HG03139 (cell line): Measurements from ENCODE around the gene MED12L.

Source experiments
- ATAC-seq: cut with Tn5 transposase; IDR thresholded peaks from one replicate; pipeline ENCODE4 v1.9.1; 2021; ENCODE audit not compliant: unreplicated experiment

Gene MED12L

DNA sequence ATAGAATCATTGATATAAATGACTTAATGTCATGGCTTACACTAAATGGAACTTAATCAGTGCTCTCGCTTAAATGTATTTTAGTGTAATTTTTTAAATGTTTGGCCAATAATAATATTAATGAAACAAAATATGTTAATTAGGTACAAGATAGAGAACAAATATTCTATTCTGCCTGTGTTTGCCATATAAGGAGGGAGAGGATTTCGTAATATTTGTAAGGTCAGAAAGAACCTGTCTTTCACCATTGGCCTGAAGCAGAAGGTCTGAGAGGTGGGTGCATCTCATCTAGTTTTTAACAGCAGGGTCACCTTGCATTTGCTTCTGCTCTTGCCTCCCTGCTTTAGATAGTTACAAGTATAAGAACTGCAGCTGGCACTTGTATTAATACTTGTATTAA is 228.7 kb downstream of the MED12L start:
- no peak for ATAC-seq

DNA sequence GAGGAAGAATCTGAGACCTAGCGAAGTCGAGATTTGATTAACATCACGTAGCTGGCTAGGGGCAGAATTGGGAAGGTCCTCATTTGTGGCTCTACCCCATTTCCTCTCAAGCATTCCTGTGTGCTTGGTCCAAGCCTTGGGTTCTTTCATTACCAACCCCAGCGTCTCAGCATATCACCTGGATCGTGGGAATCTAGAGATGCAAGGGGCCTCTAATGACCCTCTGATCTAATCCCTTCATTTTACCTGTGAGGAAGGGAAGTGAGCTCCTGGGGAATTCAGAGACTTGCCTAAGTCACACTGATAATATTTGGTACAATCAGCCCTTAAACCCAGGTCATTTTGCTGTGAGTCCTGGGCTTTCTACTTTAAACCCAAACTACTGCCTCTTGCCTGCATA is 229.1 kb downstream of the MED12L start:
- ATAC-seq, result no peak

DNA sequence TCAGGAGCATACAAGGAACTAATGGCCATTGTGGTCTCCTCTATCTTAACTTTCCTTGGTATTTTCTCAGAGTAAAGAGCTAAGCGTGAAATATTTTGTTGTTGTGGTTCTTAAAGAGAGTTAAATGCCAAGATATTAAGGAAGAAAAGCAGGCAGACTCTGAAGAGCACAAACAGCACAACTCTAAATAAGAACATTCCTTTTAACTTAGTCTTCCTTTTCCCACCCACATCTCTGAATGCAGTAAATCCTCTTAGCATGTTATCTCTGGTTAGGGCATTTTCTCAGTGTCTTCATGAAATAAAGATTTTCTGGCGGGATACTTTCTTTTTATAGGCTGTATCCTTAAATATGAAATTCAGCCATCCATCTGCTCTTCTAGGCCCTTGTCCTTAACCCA is 229.7 kb downstream of the MED12L start:
- no peak for ATAC-seq

DNA sequence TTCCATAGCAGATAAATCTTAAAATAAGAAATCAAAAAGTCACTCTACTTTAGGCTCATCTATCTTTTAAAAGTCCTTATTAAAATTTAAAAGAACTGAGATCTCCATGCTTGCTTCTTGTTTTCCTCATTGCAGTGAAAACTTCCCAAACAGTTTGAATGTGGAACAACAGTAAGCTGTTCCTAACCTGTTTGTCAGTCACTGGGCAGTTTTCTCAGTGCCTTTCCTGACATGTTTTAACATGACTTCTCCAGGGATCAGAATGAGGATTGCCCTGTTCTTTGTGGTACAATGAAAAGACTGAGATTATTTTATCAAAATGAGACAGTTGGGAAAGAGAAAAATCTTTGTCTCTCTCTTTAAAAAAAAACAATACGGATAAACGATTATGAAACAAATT is 230.4 kb downstream of the MED12L start:
- ATAC-seq, result no peak

DNA sequence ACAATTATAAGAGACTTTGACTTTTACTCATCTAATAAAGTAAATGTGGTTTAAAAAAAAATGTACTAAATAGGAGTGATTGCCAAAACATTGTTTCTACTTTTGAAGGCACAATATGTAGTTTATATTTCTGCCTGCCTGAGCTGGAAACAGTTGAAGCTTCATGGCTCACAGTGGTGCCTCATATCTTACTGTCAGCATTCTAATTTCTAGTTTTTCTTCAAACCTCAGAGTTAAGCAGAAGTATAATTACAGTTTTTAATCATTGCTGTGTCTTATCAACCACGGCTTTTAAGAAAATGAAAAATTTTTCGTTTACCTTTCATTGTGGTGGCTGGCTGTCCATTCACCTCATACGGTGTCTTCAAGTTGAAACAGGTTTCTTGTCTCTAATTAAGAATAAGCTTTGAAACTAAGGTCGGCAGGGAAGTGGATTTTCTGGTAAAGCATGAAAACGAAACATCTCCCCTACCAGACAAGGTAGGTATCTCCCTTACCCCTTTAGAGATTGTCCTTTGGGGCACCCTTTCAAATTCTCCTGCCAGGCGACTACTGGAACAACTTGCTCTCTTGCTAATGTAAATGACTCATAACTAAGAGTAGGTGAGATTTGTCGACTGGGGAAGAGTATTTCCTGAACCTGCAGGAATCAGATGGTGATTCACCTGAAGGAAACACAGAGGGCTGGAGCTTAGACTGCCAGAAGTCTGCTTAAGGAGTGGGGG is 231.0 kb downstream of the MED12L start, which contains the start of gene GPR87:
GPR87 (minus strand) TSS at position 554 of the 725 bp plus-strand sequence. CDS start 16,720 bp downstream, outside the sequence.
- ATAC-seq, result no peak

DNA sequence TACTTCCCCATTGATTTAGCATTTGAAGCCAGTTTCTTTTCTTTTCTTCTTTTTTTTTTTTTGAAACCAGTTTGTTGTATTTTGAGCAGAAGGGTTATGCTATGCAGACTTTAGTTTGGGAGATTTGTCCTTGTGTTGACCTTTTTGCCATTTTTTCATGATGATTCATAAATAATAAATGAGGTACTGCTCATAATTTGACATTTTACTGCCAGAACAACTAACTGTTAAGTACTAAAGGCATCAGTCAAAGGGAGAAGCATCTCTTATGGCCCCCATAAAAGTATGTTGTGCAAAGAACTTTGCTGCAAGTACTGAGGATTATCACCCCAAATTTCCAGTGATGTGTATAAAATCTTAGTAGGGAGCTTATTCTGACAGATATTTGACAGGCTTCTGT is 232.8 kb downstream of the MED12L start:
- no peak for ATAC-seq

DNA sequence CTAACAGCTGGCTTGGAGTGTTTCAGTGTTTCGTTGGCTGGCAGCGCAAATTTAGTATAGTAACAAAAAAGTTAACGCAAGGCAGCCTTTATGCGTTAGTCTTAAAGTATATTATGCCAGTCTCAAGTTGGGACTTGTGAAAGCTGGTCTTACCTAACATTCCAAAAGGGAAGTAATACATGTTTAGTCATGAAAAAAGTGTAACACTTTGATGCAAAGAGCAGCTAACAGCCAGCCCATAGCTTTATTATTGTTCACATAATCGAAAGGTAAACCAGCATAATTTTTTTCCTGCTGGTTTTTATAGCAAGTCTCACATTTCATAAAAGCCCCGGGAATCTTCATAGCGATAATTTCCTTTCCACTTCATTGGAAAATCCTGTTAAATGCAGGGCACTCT is 233.5 kb downstream of the MED12L start:
- no peak for ATAC-seq

DNA sequence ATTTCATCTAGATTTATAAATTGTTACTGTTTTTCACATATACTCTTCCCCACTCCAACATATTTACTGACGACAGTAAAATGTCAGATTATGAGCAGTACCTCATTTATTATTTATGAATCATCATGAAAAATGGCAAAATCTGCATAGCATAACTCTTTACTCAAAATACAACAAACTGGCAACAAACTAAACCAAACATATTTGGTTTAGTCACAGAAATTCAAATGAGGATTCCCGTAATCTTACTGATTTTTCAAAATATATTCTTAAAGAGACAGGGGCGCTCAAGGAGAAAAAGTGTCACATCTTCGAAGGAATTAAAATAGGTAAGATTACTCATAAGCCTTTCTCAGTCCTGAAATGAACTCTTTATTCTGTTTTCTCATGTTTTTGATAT is 234.2 kb downstream of the MED12L start:
- no peak for ATAC-seq

DNA sequence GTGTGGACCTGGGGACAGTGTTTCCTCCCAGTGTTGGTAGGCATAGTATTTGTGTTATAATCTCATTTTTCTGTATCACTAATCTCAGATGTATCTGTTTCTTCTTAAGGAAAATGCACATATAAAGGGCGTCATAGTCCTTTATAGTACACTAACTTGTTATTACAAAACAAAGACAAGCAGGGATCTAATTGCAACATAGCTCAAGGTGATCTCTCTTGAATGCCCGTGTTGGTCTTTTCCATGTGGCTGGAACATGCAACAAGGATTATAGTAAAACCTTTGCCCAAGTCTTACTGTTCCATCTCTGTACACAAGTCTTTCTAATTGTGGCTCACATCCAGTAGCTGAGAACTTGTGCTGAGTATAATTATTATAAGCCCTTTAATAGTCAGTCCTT is 234.7 kb downstream of the MED12L start:
- ATAC-seq, result no peak

DNA sequence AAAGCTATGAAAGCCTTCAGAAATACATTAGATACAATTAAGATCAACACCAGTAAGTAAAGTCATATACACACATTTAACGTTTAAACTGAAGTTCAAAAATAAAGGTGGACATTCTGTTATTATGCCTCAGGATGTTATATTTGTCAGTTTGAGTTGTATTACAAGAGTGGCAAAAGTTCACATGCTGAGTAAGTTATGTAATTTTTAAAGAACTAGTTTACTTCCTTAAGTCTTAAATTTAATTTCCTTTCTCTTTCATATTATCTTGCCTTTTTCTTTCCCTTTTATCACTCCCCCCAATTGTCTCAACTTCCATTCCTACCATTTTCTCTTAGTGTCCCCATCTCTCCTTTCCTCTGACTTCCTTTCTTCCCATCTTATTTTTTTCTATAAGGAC is 236.1 kb downstream of the MED12L start:
- no peak for ATAC-seq

DNA sequence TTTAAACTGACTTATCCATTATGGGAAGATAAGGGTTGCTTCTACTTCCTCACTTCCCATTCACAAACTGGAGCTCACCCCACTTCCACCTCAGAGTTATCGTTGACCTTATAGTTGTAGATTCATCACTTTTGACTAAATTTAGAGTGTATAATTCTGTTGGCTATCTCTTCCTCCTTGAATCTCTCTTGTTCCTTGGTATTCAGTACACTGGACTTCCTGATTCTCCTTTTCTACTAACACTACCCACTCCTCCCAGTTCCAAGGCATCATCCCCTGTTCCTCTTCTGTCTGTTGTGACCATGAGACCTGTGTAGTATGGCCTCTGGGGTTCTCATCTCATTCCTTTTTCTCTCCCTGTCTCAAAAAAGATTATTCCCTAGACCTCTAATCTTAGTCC is 237.0 kb downstream of the MED12L start:
- no peak for ATAC-seq

DNA sequence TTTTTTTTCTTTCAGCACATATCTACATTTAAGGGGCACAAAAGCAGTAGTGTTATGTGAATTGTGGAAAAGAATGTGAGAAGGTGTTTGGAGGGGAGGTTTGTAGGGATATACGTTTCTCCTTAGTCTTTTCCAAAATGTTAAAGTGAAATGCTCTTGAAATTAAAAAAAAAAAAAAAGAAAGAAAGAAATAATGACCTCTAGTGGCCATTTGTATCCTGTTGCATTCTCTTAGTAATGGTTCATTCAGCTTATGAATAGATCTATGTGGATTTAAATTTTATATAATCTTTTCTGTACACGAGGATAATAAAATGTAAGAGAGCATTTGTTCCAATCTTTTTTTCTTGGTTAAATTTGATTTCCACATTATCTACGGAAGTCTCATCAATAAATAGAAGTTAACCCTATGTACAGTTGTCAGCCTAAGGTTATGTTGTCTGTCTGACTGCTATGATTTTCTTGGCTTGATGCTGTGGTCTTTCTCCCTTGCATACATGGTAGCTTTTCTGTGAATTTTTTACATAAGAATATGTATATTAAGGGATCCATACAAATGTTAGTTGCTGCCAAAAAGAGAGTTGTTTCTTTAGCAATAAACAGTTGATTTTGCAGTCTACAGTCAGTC is 242.2 kb downstream of the MED12L start:
- no peak for ATAC-seq

DNA sequence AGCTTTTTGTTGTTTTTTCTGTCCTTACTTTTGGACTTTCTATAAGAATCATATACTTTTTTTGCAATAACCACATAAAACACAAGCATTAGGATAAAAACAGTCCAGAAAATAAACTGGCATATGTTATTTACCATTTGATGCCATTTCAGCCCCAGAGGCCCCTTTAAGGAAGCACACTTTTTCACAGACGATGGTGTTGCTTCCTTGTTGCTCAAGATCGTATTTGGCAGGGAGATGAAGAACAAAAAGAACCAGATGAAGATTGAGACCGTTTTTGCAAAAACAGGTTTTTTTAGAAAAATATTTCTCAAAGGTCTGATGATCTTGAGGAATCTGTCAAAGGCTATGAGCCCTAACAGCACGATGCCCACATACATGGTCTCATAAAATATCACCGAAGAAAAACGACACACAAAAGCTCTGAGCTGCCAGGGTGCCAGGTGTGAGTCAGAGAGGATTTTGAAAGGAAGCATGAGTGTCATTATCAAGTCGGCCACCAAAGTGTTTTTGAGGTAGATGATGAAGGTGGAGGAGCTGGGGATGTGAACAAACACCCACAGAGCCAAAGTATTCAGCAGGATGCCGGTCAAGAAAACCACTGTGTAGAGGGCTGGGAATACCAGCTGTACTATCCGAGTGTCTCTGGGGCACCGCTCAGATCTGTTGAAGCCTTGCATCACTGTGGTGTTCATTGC is 243.0 kb downstream of the MED12L start:
- ATAC-seq, result no peak

DNA sequence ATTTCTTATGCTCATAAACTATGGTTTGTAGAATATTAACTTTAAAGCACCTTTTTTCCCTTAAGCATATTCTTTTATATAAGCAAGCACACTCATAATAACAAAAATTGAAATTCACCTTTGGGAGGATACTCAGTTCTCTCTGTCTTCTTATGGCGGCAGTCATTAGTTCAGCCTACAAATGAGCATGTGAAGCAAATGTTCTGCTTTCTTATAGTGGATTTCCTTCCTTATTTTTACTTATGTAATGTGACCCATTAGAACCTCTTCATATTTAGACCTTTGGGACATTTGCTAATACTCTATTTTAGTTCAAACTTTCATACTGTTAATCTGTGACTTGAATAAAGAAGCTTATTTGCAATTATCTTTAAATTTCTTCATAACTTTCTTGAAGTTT is 243.9 kb downstream of the MED12L start, which contains the start of gene P2RY13:
P2RY13 (minus strand) TSS at position 187 of the 400 bp plus-strand sequence; CDS start at position 166, 21 bp downstream.
- no peak for ATAC-seq

DNA sequence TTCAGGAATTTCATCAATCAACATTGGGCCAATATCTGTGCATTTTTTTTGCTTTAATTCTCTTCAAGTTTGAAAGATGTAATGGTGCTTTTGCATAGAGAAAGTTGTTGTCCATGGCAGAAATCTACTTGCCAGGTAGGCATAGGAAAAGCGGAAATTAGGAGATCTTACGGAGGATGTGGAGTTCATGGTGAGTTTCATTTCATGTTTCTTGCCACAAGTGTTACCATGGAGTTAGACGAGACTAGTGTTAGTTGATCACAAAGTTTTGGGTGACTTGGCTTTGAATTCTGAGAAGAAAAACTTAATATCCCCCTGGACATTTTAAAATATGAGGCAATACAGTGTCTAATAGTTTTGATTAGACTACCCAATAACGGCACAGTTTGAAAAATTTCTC is 244.9 kb downstream of the MED12L start:
- no peak for ATAC-seq

DNA sequence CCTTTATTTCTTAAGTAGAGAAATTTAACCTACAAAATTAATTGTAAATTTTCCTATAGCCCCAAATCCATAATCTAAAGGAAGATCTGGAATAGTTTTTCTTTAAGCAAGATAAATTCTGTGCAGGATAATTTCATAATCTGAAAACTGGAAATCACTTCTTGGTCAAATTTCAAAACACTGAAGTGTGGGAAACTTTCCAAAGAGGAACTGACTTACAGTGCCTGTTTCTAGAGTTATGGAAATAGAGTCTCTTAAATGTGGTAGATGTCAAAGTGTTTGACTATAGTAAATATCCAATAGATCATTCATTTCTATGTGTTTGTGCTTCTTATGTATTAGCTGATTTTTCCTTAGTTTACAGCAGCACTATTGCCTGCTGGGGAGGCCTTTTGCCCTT is 245.4 kb downstream of the MED12L start:
- no peak for ATAC-seq

DNA sequence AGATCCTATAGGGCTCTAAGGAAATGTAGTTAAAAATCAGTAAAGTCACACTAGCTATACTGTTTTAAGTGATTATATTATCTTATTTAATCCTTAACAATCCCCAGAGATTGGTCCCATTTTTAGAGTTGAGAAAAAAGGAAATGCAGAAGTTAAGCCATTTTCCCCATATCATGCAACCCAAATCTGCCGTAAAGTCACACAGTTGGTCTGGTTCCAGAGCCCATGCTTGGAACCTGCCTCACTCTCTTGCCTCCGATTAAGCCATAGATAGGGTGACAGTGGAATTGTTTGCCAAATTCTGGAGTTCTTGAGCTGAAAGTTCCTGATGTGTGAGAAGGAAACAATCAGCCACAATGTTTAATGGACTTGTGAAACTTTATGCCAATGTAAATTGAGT is 246.2 kb downstream of the MED12L start:
- ATAC-seq, result no peak

DNA sequence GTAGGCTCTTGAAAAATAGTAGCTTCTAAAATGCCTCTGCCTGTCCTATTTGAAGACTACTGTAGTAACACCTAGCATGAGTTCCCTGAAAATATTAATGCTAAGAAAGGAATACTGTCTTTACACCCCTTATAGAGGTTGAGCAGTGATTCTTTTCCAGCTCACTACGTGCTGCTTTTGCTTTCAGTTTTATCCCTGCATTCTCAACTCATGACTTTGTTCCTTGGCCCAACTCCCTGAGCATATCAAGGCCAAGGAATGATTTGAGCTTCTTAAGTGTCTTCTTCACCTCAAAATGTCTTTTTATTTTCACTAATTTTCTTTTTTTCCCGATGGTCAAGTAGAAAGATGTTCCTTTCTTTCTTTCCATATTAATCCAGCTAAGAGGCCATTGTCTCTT is 260.4 kb downstream of the MED12L start:
- ATAC-seq, result no peak

DNA sequence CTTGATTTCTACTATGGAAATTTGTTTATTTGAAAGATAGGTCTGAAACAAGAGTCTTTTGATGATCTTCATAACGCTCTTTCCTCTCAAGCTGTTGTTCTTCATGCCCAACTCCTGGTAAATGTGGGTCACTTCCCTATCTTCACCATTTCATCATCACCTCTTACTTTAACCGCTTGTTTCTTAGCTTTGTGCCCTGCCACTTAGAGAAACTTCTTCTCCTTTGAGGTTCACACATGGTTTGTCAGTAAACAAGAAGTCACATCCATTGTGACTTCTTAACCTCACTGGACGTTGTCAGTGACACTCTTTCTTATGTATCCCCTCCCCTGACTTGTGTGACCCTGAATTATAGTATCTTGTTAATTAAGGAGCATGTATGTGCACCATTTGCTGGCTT is 260.8 kb downstream of the MED12L start:
- no peak for ATAC-seq

DNA sequence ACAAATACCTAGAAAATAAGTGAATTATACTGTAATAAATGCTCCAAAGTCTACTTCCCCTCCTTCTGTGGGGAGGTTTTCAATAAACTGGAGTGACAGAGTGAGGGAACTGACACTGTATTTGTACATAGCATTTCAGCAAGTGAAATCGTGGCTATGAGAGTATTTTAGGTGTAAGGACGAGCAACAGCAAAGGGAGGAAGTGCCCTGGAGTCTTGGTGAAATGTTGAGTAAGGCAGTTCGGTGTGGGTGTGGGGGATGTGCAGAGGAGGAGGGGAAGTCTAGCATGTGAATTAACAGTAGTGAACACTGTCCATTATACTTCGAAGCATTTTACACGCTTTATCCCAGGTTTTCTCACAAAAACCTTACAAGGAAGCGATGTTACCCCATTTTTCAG is 262.0 kb downstream of the MED12L start:
- no peak for ATAC-seq

DNA sequence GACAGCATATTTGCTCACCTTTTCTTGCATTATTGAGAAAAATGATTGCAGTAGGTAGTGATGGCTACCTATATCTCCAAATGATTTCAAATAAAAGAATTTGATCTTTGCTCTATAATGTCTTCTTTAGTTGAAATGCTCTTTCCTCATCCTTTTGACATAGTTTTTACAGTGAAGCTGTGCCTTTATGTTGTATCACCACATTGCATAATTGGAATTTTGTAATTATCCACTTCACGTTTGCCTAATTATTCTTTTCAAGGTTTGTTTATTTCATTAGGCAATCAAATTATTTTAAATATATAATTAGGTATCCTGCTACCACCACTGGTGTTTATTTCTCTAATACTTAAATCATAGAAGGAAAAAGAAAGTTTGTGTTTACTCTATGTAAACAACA is 265.2 kb downstream of the MED12L start:
- ATAC-seq, result no peak

DNA sequence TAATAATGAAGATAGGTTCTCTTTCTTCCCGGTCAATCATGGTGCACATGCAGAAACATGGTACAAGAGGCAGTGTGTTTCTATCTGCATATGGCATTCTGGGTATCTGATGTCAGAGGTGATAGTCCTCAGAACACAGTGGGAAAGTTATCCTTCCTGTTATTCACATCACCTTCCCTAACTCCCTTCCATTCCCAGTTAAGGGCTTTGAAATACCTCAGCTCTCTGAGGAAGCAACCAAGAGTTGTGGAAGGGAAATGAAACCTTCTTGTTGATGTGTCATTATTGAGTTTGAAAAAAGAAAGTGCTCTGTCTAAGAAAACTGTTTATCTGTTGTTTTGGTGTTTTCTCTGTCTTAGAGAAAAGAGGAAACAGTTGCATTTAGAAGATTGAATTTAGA is 265.8 kb downstream of the MED12L start:
- peak; percentile 68 for ATAC-seq
